Endothelial cell of umbilical vein (primary cell): ENCODE data around the gene OR2T12. TPM values are rescaled to one million over a fixed set of nuclear protein-coding genes. Genes with fewer than 3 reads are reported as not detected.

Source experiments
- BruUV-seq: library from RNA; stranded (reverse); fragments of 400-500 nt; replicated peaks from 2 replicates; lab custom pipeline; 2021; lab: Mats Ljungman, UMichigan
- CTCF ChIA-PET: fragments of 300-600, 350-600 bp; sonication (Branson Sonifier 250); formaldehyde crosslinking; loops from one replicate; lab custom pipeline; 2021; ENCODE audit warnings: antibody characterized with exemption, inconsistent platforms; lab: Charles Lee
- POLR2A ChIA-PET: fragments of 300-600, 350-600 bp; sonication (Branson Sonifier 250); formaldehyde crosslinking; loops from one replicate; lab custom pipeline; 2021; ENCODE audit warnings: antibody characterized with exemption, inconsistent platforms; lab: Charles Lee
- DNase-seq: peaks from one replicate; pipeline ENCODE4 v3.0.0-alpha.2; 2011; ENCODE audit warnings: low read depth, low spot score
- FAIRE-seq: peaks from 2 replicates; lab custom pipeline; 2011; peaks lifted over from hg19 to GRCh38; lab: Jason Lieb, UNC
- H2AFZ ChIP-seq: 2 replicates; pipeline ENCODE4 v1.6.0; 2012; ENCODE audit warnings: low read depth, low read length, control low read depth, inconsistent platforms
- H3K27ac ChIP-seq: 2 replicates; pipeline ENCODE4 v1.5.1; 2011; ENCODE audit warnings: low read depth, mild to moderate bottlenecking, control low read depth, low read length, moderate library complexity; ENCODE audit not compliant: insufficient read depth
- H3K27me3 ChIP-seq, 2 experiments: 2 replicates each; pipeline versions ENCODE4 v1.6.0 to v1.6.1; 2011; ENCODE audit warnings: low read length in 2 of 2, mixed read lengths in 1 of 2; ENCODE audit not compliant: control insufficient read depth in 2 of 2, insufficient read depth in 2 of 2
- H3K36me3 ChIP-seq, 2 experiments: 2 replicates in 1 of 2; 3 replicates in 1 of 2; pipeline ENCODE4 v1.5.1; 2011; ENCODE audit warnings: low read length in 2 of 2, mild to moderate bottlenecking in 1 of 2, moderate library complexity in 1 of 2; ENCODE audit not compliant: control insufficient read depth in 2 of 2, insufficient read depth in 2 of 2; ENCODE audit errors: extremely low read depth in 1 of 2
- H3K4me1 ChIP-seq: 3 replicates; pipeline ENCODE4 v1.5.1; 2011; ENCODE audit warnings: mild to moderate bottlenecking, low read length; ENCODE audit not compliant: control insufficient read depth, insufficient read depth; ENCODE audit errors: extremely low read depth
- H3K4me2 ChIP-seq: 2 replicates; pipeline ENCODE4 v1.6.1; 2011; ENCODE audit warnings: low read length, control low read depth, mixed read lengths; ENCODE audit not compliant: insufficient read depth
- H3K4me3 ChIP-seq, 3 experiments: fragments of 200-600 bp in 1 of 3; sonication (generic), shearing (Covaris generic) in 1 of 3; replicated peaks in 1 of 3; 2 replicates each; pipeline ENCODE4 v1.5.1; 2011 to 2016; ENCODE audit warnings: control low read depth in 3 of 3, low read length in 3 of 3, mild to moderate bottlenecking in 2 of 3, inconsistent platforms in 1 of 3, low read depth in 1 of 3, moderate library complexity in 1 of 3; ENCODE audit not compliant: insufficient read depth in 1 of 3
- H3K79me2 ChIP-seq: 2 replicates; pipeline ENCODE4 v1.6.0; 2012; ENCODE audit warnings: low read length, inconsistent platforms; ENCODE audit not compliant: control insufficient read depth, insufficient read depth
- H3K9ac ChIP-seq: replicated peaks from 2 replicates; pipeline ENCODE3; 2011; ENCODE audit warnings: low read length, control low read depth; ENCODE audit not compliant: insufficient read depth; ENCODE audit errors: extremely low read depth
- H3K9me1 ChIP-seq: replicated peaks from 3 replicates; pipeline ENCODE4 v1.6.0; 2011; ENCODE audit warnings: mild to moderate bottlenecking, low read length; ENCODE audit not compliant: control insufficient read depth, insufficient read depth; ENCODE audit errors: extremely low read depth
- H3K9me3 ChIP-seq: replicated peaks from 2 replicates; pipeline ENCODE4 v1.5.1; 2012; ENCODE audit warnings: low read length, inconsistent platforms; ENCODE audit not compliant: control insufficient read depth, insufficient read depth
- H4K20me1 ChIP-seq: replicated peaks from 2 replicates; pipeline ENCODE3; 2011; ENCODE audit warnings: mild to moderate bottlenecking, low read length; ENCODE audit not compliant: control insufficient read depth, insufficient read depth; ENCODE audit errors: extremely low read depth
- GATA2 ChIP-seq: IDR thresholded peaks from 2 replicates; pipeline ENCODE4 v1.7.0; 2011; ENCODE audit warnings: low read depth, mild to moderate bottlenecking, moderate library complexity, mixed read lengths, low read length; ENCODE audit not compliant: insufficient read length, insufficient read depth
- dilution Hi-C: fragments of 300-500 bp; cut with MboI; formaldehyde crosslinking; loops from one replicate; pipeline ENCODE4 v1.15.0; 2019; ENCODE audit warnings: low sequenced_read_pairs; ENCODE audit not compliant: extremely low pct_ligation_motif_present
- intact Hi-C: fragments of 100-400 bp; cut with micrococcal nuclease; formaldehyde crosslinking; loops from one replicate; pipeline ENCODE4 v1.10.0; 2022
- polyA plus RNA-seq, 4 experiments: library from polyadenylated mRNA; depleted of rRNA in 3 of 4; stranded (reverse) in 3 of 4; unstranded in 1 of 4; fragments of >200 nt; gene quantifications; 2 replicates each; pipeline versions ENCODE4 v1.2.1 to v1.2.3, GENCODE V29; 2011 to 2012; ENCODE audit warnings: missing spikeins in 1 of 4
- total RNA-seq: library from RNA; stranded (reverse); gene quantifications from 2 replicates; pipeline ENCODE4 v1.2.3, GENCODE V29; 2021
- TF ChIP-seq, protein P1 (sequence below), 2 donors: IDR thresholded peaks; 1 replicate in 1 of 2; 2 replicates in 1 of 2; pipeline ENCODE4 v1.5.1; 2011; ENCODE audit warnings: low read length in 2 of 2, mild to moderate bottlenecking in 2 of 2, moderate library complexity in 2 of 2, control low read depth in 1 of 2, inconsistent platforms in 1 of 2, low read depth in 1 of 2; ENCODE audit not compliant: insufficient read depth in 1 of 2; ENCODE audit errors: extremely low read depth in 1 of 2

Gene OR2T12
- total and polyA plus RNA-seq, 2 donors (not counting 3 experiments of a cell fraction or from before 2014, with no cell fraction given) = not detected

DNA sequence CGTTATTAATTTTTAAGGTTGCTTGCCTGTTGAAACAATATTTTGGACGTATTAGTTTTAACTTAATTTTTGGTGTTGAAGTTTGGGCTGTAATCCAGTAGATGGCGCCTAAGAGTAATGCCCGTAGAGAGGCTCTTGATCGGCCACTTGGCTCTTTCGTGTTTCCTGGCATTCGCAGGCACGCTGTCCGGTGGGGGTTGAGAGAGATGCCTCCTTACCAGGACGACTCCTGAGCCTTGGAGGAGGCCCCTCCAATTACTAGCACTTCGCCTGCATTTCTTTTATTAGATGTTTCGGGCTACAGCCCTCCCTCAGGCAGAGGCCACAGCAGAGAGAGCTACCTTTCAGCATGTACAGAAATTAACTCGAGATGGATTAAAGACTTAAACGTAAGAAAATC lies 60.0 kb downstream of the OR2T12 start:
- intact Hi-C loops = loop anchor here (5.0 kb wide), 1 partner anchor 564 kb away; no protein-coding TSS in a partner anchor
- ChIA-PET POLR2A (no interaction called here), CTCF (no interaction called here)
- Histone ChIP-seq H3K9ac (no peak overlapping the region), H3K4me3 (no peak overlapping the region), H3K4me1 (no peaks in the 10 kb centered on the region), H3K9me3 (peaks cover 6% of the 10 kb centered on the region), H3K27me3 (no peaks in the 10 kb centered on the region), H3K36me3 (no peaks in the 10 kb centered on the region), H3K9me1 (no peaks in the 10 kb centered on the region), H3K4me2 (no peak overlapping the region), H4K20me1 (no peaks in the 10 kb centered on the region), H3K79me2 (no peaks in the 10 kb centered on the region), H3K27ac (no peak overlapping the region), H2AFZ (no peak overlapping the region)
- dilution Hi-C loops = no loop called here
- FAIRE-seq (no peak), DNase-seq (no peak)
- no peak for TF ChIP-seq GATA2
- TF ChIP-seq, protein P1, sequence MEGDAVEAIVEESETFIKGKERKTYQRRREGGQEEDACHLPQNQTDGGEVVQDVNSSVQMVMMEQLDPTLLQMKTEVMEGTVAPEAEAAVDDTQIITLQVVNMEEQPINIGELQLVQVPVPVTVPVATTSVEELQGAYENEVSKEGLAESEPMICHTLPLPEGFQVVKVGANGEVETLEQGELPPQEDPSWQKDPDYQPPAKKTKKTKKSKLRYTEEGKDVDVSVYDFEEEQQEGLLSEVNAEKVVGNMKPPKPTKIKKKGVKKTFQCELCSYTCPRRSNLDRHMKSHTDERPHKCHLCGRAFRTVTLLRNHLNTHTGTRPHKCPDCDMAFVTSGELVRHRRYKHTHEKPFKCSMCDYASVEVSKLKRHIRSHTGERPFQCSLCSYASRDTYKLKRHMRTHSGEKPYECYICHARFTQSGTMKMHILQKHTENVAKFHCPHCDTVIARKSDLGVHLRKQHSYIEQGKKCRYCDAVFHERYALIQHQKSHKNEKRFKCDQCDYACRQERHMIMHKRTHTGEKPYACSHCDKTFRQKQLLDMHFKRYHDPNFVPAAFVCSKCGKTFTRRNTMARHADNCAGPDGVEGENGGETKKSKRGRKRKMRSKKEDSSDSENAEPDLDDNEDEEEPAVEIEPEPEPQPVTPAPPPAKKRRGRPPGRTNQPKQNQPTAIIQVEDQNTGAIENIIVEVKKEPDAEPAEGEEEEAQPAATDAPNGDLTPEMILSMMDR (IDR thresholded peaks at IDR 0.05; ENCODE audit: extremely low read depth in 1 of 2, insufficient read depth in 1 of 2, low read depth in 1 of 2, low read length in 2 of 2) = peak; percentile 32 to 38
- BruUV-seq = no TSS peak

Other genes starting within 250 kb of the OR2T12 start
- gene OR2L13, start 208.2 kb downstream of the OR2T12 start, total RNA-seq = not detected in 2 replicates
- gene OR2L13, start 208.2 kb downstream of the OR2T12 start, polyA plus RNA-seq = not detected in 2 replicates
- gene OR2M5, start 158.3 kb downstream of the OR2T12 start, total RNA-seq = not detected in 2 replicates
- not detected in 2 replicates for gene OR2M5, start 158.3 kb downstream of the OR2T12 start, polyA plus RNA-seq
- gene OR2M2, start 128.6 kb downstream of the OR2T12 start, total RNA-seq = not detected in 2 replicates
- gene OR2M2, start 128.6 kb downstream of the OR2T12 start, polyA plus RNA-seq = not detected in 2 replicates
- gene OR2M3, start 106.2 kb downstream of the OR2T12 start, total RNA-seq = not detected in 2 replicates
- gene OR2M3, start 106.2 kb downstream of the OR2T12 start, polyA plus RNA-seq = not detected in 2 replicates
- gene OR2M4, start 72.0 kb downstream of the OR2T12 start, total RNA-seq = not detected in 2 replicates
- not detected in 2 replicates for gene OR2M4, start 72.0 kb downstream of the OR2T12 start, polyA plus RNA-seq
- not detected in 2 replicates for gene OR2T33, start 25.4 kb downstream of the OR2T12 start, total RNA-seq
- not detected in 2 replicates for gene OR2T33, start 25.4 kb downstream of the OR2T12 start, polyA plus RNA-seq
- gene OR2M7, start 21.1 kb upstream of the OR2T12 start, total RNA-seq = not detected in 2 replicates
- not detected in 2 replicates for gene OR2M7, start 21.1 kb upstream of the OR2T12 start, polyA plus RNA-seq
- not detected in 2 replicates for gene OR14C36, start 45.4 kb upstream of the OR2T12 start, total RNA-seq
- gene OR14C36, start 45.4 kb upstream of the OR2T12 start, polyA plus RNA-seq = not detected in 2 replicates
- not detected in 2 replicates for gene OR2T4, start 58.2 kb upstream of the OR2T12 start, total RNA-seq
- gene OR2T4, start 58.2 kb upstream of the OR2T12 start, polyA plus RNA-seq = not detected in 2 replicates
- gene OR2T6, start 72.3 kb upstream of the OR2T12 start, total RNA-seq = not detected in 2 replicates
- gene OR2T6, start 72.3 kb upstream of the OR2T12 start, polyA plus RNA-seq = not detected in 2 replicates
- gene OR2T1, start 99.6 kb upstream of the OR2T12 start, total RNA-seq = not detected in 2 replicates
- gene OR2T1, start 99.6 kb upstream of the OR2T12 start, polyA plus RNA-seq = not detected in 2 replicates
- gene OR2T2, start 142.2 kb upstream of the OR2T12 start, total RNA-seq = not detected in 2 replicates
- not detected in 2 replicates for gene OR2T2, start 142.2 kb upstream of the OR2T12 start, polyA plus RNA-seq
- gene OR2T3, start 169.9 kb upstream of the OR2T12 start, total RNA-seq = not detected in 2 replicates
- gene OR2T3, start 169.9 kb upstream of the OR2T12 start, polyA plus RNA-seq = not detected in 2 replicates
- not detected in 2 replicates for gene OR2T5, start 185.2 kb upstream of the OR2T12 start, total RNA-seq
- gene OR2T5, start 185.2 kb upstream of the OR2T12 start, polyA plus RNA-seq = not detected in 2 replicates
- not detected in 2 replicates for gene OR2G6, start 204.6 kb upstream of the OR2T12 start, total RNA-seq
- gene OR2G6, start 204.6 kb upstream of the OR2T12 start, polyA plus RNA-seq = not detected in 2 replicates